ENCODE results near the gene LRBA.
"Not testable (repeated sequence)": the region's sequence is repeated elsewhere in the genome, so short reads cannot be mapped to it uniquely, and the experiment has no call there.

The LRBA gene

GRCh38 chr4:151021637-151022334 lies 6.7 kb upstream of the LRBA start:
- DNase-seq, result no peak

GRCh38 chr4:151015459-151016347 lies 619 bp upstream of the LRBA start:
- DNase-seq, result peak; percentile 71

- DNase-seq, result no peak
These were observed 1.1 kb downstream of the LRBA start for GRCh38 chr4:151013944-151014343.

- no peak for DNase-seq
These were observed 1.6 kb downstream of the LRBA start for GRCh38 chr4:151013491-151013890.

- no peak for DNase-seq
These were observed 2.3 kb downstream of the LRBA start for GRCh38 chr4:151012820-151013219.

GRCh38 chr4:151012376-151012775 lies 2.7 kb downstream of the LRBA start:
- DNase-seq, result no peak

- DNase-seq, result no peak
These were observed 10.9 kb downstream of the LRBA start for GRCh38 chr4:151004222-151004621.

- no peak for DNase-seq
These were observed 14.2 kb downstream of the LRBA start for GRCh38 chr4:151000747-151001429.

GRCh38 chr4:150999086-150999485 lies 16.0 kb downstream of the LRBA start:
- no peak for DNase-seq

GRCh38 chr4:150997141-150997540 lies 17.9 kb downstream of the LRBA start:
- DNase-seq, result no peak

GRCh38 chr4:150994721-150995120 lies 20.4 kb downstream of the LRBA start:
- no peak for DNase-seq

- not testable (repeated sequence) for DNase-seq
These were observed 21.5 kb downstream of the LRBA start for GRCh38 chr4:150993577-150993976.

- no peak for DNase-seq
These were observed 24.1 kb downstream of the LRBA start for GRCh38 chr4:150990993-150991392.

GRCh38 chr4:150990250-150990649 lies 24.8 kb downstream of the LRBA start:
- DNase-seq, result no peak

- no peak for DNase-seq
These were observed 26.8 kb downstream of the LRBA start for GRCh38 chr4:150988238-150988637.

GRCh38 chr4:150987204-150987603 lies 27.9 kb downstream of the LRBA start:
- DNase-seq, result no peak

GRCh38 chr4:150986085-150986484 lies 29.0 kb downstream of the LRBA start:
- DNase-seq, result no peak

GRCh38 chr4:150983851-150984250 lies 31.2 kb downstream of the LRBA start:
- DNase-seq, result no peak

GRCh38 chr4:150982557-150983233 lies 32.4 kb downstream of the LRBA start:
- no peak for DNase-seq

GRCh38 chr4:150978738-150979575 lies 36.1 kb downstream of the LRBA start:
- DNase-seq, result no peak

- DNase-seq, result no peak
These were observed 38.5 kb downstream of the LRBA start for GRCh38 chr4:150976478-150977118.

GRCh38 chr4:150974750-150975149 lies 40.3 kb downstream of the LRBA start:
- DNase-seq, result no peak

All from midbrain (tissue), 1 donor.